CD4-positive, alpha-beta memory T cell (primary cell): ENCODE data around the gene ENGASE. TPM values are rescaled to one million over a fixed set of nuclear protein-coding genes. Genes with fewer than 3 reads are reported as not detected.

Experiments used
- CTCF ChIA-PET: fragments of 350-600 bp; sonication (Branson Sonifier 250); formaldehyde crosslinking; loops from one replicate; lab custom pipeline; 2021; ENCODE audit warnings: inconsistent platforms; ENCODE audit not compliant: partially characterized antibody; lab: Charles Lee
- POLR2A ChIA-PET: fragments of 350-600 bp; sonication (Branson Sonifier 250); formaldehyde crosslinking; loops from one replicate; lab custom pipeline; 2021; ENCODE audit not compliant: partially characterized antibody; lab: Charles Lee
- DNase-seq, 5 donors: peaks; one replicate each; pipeline versions ENCODE4 v3.0.0 to v3.0.0-alpha.2; 2020 to 2022; ENCODE audit warnings: mixed read lengths in 1 of 5
- H3K27ac ChIP-seq: one replicate; pipeline ENCODE4 v1.7.0; 2013; ENCODE audit warnings: low read depth, low read length
- H3K27me3 ChIP-seq: 2 replicates; pipeline ENCODE4 v1.7.0; 2013; ENCODE audit warnings: mild to moderate bottlenecking, low read length, moderate library complexity; ENCODE audit not compliant: insufficient read depth
- H3K36me3 ChIP-seq: 2 replicates; pipeline ENCODE4 v1.7.0; 2013; ENCODE audit warnings: mild to moderate bottlenecking, low read length, moderate library complexity; ENCODE audit not compliant: insufficient read depth
- H3K4me1 ChIP-seq: 2 replicates; pipeline ENCODE4 v1.7.0; 2013; ENCODE audit warnings: mild to moderate bottlenecking, low read length, moderate library complexity; ENCODE audit not compliant: insufficient read depth
- H3K4me3 ChIP-seq, 2 donors: one replicate each; pipeline ENCODE4 v1.7.0; 2013; ENCODE audit warnings: low read length in 2 of 2, mild to moderate bottlenecking in 1 of 2
- H3K9me3 ChIP-seq, 2 donors: one replicate each; pipeline ENCODE4 v1.7.0; 2013; ENCODE audit warnings: low read length in 2 of 2, control low read depth in 1 of 2; ENCODE audit not compliant: control insufficient read depth in 1 of 2
- H3K27ac Mint-ChIP-seq, 7 donors: one replicate each; pipeline ENCODE4 v1.8.0; 2020 to 2021; ENCODE audit warnings: mixed read lengths in 7 of 7, mild to moderate bottlenecking in 6 of 7, inconsistent platforms in 3 of 7, moderate library complexity in 3 of 7
- H3K27me3 Mint-ChIP-seq, 2 donors: one replicate each; pipeline ENCODE4 v1.8.0; 2020 to 2021; ENCODE audit warnings: mixed read lengths in 2 of 2
- H3K36me3 Mint-ChIP-seq, 2 donors: one replicate each; pipeline ENCODE4 v1.8.0; 2020 to 2021; ENCODE audit warnings: mixed read lengths in 2 of 2, inconsistent platforms in 1 of 2, mild to moderate bottlenecking in 1 of 2
- H3K4me1 Mint-ChIP-seq, 4 donors: one replicate each; pipeline ENCODE4 v1.8.0; 2020 to 2021; ENCODE audit warnings: mixed read lengths in 4 of 4, mild to moderate bottlenecking in 1 of 4
- H3K4me3 Mint-ChIP-seq, 8 donors: one replicate each; pipeline ENCODE4 v1.8.0; 2020 to 2021; ENCODE audit warnings: mixed read lengths in 8 of 8, mild to moderate bottlenecking in 7 of 8, moderate library complexity in 6 of 8, inconsistent platforms in 3 of 8
- H3K9me3 Mint-ChIP-seq, 8 donors: one replicate each; pipeline ENCODE4 v1.8.0; 2020 to 2021; ENCODE audit warnings: mixed read lengths in 8 of 8, mild to moderate bottlenecking in 5 of 8, inconsistent platforms in 3 of 8, moderate library complexity in 1 of 8
- intact Hi-C: fragments of 100-400 bp; cut with micrococcal nuclease; formaldehyde crosslinking; loops from one replicate; pipeline ENCODE4 v1.15.1; 2023
- polyA plus RNA-seq, 2 donors: library from polyadenylated mRNA; unstranded; fragments of 300-500 nt; fragmentation: Illumina TruSeq; gene quantifications; one replicate each; pipeline ENCODE4 v1.2.3, GENCODE V29; 2021
- total RNA-seq, 2 experiments: library from RNA; stranded (reverse); gene quantifications; one replicate each; pipeline ENCODE4 v1.2.3, GENCODE V29; 2021

The ENGASE gene
- total and polyA plus RNA-seq, 4 experiments from 2014 or later = 2.7 to 150 (median 75.8) TPM

DNA sequence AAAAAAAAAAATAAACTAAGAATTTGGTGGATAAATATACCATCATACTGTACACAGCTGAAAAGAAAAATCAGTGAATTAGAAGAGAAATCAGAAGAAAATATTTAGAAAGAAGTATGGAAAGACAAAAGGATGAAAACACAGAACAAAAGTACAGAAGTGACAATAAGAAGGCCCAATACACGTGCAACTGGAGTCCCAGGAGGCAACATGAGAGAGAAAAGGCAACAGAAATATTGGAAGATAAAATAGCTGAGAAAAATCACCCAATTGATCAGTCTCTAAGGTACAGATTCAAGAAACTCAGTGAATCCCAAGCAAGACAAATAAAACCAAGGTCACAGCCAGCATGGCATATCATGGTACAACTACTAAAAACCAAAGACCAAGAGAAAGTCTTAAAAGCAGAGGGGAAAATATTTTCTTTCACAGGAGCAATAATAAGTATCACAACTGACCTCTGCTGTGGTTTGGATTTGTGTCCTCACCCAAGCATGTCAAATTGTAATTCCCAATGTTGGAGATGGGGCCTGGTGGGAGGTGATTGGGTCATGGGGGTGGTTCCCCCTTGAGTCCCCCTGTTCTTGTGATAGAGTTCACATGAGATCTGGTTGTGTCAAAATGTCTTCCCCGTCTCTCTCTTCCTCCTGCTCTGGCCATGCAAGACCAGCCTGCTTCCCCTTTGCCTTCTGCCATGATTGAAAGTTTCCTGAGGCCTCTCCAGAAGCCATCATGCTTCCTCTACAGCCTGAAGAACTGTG, 20.2 kb upstream of the ENGASE start:
- Histone ChIP-seq H3K9me3 (no peaks in the 10 kb centered on the region), H3K4me1 (no peaks in the 10 kb centered on the region), H3K36me3 (no peaks in the 10 kb centered on the region), H3K27me3 (no peaks in the 10 kb centered on the region), H3K27ac (no peak overlapping the region), H3K4me3 (no peak overlapping the region)
- no peaks in the 10 kb centered on the region for H3K4me1 Mint-ChIP-seq
- peak overlapping the region in 1 of 7 donors; percentile 61 for H3K27ac Mint-ChIP-seq
- intact Hi-C loops = no loop called here
- H3K27me3 Mint-ChIP-seq = peaks cover 7 to 12% of the 10 kb centered on the region in 2 donors
- CTCF ChIA-PET = interaction anchor here (1.5 kb wide), 1 partner anchor 10 kb away, joined by 3 read pairs; no protein-coding TSS in a partner anchor
- no peak overlapping the region for H3K4me3 Mint-ChIP-seq
- POLR2A ChIA-PET = no interaction called here
- H3K36me3 Mint-ChIP-seq = peaks cover 2 to 3% of the 10 kb centered on the region in 2 donors
- no peak for DNase-seq
- H3K9me3 Mint-ChIP-seq = peaks cover 0 to 25% (median 12%) of the 10 kb centered on the region in 8 donors

DNA sequence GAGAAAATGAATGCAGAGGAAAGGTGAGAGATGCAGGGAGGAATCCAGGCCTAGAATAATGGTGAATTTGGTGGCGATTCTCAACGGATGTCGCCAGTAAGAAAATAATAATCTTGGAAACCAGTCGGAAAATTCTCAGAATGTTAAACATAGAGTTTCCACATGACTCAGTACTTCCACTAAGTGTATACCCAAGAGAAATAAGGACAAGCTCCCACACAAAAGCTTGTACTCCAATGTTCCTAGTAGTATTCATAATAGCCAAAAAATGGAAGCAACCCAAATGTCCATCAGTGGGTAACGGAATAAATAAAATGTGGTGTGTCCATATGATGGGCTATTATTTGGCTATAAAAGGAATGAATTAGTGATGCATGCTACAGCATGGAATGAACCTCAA, 19.4 kb upstream of the ENGASE start:
- Mint-ChIP-seq H3K9me3 (peaks cover 0 to 25% (median 12%) of the 10 kb centered on the region in 8 donors), H3K36me3 (peaks cover 2 to 3% of the 10 kb centered on the region in 2 donors), H3K4me3 (no peak overlapping the region), H3K27me3 (peaks cover 7 to 10% of the 10 kb centered on the region in 2 donors), H3K27ac (no peak overlapping the region), H3K4me1 (no peaks in the 10 kb centered on the region)
- Histone ChIP-seq H3K27ac (no peak overlapping the region), H3K9me3 (no peaks in the 10 kb centered on the region), H3K27me3 (no peaks in the 10 kb centered on the region), H3K4me3 (no peak overlapping the region), H3K4me1 (no peaks in the 10 kb centered on the region), H3K36me3 (no peaks in the 10 kb centered on the region)
- ChIA-PET POLR2A (no interaction called here), CTCF (interaction anchor here (1.4 kb wide), 1 partner anchor 10 kb away, joined by 4 read pairs; no protein-coding TSS in a partner anchor)
- no peak for DNase-seq
- intact Hi-C loops = no loop called here

DNA sequence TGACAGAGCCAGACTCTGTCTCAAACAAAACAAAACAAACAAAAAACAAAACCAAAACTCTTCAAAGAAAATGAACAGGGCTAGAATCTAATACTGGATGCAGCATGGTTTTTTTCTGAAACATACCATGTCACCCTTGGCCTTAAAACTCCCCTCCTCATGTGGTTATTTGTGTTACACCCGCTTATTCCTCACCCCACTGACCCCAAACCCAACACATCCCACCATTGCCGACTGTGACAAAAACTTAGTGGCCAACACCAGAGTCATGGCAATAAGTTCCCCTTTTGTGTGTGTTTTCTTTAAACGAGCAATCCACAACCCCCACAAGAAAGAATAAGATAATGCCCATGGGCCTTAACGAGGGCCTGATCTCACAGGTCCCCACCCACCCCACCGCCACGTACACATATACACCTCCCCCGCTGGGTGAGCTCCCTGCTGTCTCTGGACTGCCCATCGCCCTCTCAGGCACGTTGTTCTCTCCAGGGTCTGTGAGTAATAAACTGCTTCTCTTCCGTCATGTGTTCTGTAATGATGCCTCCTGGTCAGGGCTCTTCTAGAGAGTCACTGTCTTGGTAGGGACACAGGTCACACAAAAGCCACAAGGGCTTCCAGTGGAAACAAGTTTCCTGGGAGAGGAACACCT, 16.8 kb upstream of the ENGASE start:
- Histone ChIP-seq H3K27me3 (no peaks in the 10 kb centered on the region), H3K9me3 (no peaks in the 10 kb centered on the region), H3K27ac (no peak overlapping the region), H3K4me3 (no peak overlapping the region), H3K4me1 (no peaks in the 10 kb centered on the region), H3K36me3 (no peaks in the 10 kb centered on the region)
- intact Hi-C loops = no loop called here
- no peak overlapping the region for H3K4me3 Mint-ChIP-seq
- peaks cover 0 to 18% (median 12%) of the 10 kb centered on the region in 8 donors for H3K9me3 Mint-ChIP-seq
- ChIA-PET POLR2A (no interaction called here), CTCF (interaction anchor here (1.0 kb wide), 1 partner anchor 336 kb away, joined by 3 read pairs; no protein-coding TSS in a partner anchor)
- DNase-seq = no peak
- peaks cover 7 to 11% of the 10 kb centered on the region in 2 donors for H3K27me3 Mint-ChIP-seq
- H3K27ac Mint-ChIP-seq = no peak overlapping the region
- peaks cover 2 to 3% of the 10 kb centered on the region in 2 donors for H3K36me3 Mint-ChIP-seq
- H3K4me1 Mint-ChIP-seq = no peaks in the 10 kb centered on the region

DNA sequence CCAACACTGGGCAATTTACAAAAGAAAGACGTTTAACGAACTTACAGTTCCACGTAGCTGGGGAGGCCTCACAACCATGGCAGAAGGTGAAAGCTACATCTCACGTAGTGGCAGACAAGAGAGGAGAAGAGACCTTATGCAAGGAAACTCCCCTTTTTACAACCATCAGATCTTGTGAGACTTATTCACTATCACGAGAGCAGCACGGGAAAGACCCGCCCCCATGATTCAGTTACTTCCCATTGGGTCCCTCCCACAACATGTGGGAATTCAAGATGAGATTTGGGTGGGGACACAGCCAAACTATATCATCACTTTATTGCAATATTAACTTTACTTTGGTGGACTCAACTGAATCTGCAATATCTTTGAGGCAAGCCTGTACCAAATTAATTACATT, 11.9 kb upstream of the ENGASE start:
- POLR2A ChIA-PET = no interaction called here
- H3K4me1 ChIP-seq = peaks cover 5% of the 10 kb centered on the region
- Mint-ChIP-seq H3K27me3 (peaks cover 3 to 5% of the 10 kb centered on the region in 2 donors), H3K27ac (no peak overlapping the region), H3K9me3 (no peaks in the 10 kb centered on the region), H3K36me3 (peaks cover 0 to 3% of the 10 kb centered on the region in 2 donors), H3K4me3 (no peak overlapping the region), H3K4me1 (peaks cover 2 to 5% (median 3%) of the 10 kb centered on the region in 4 donors)
- no peaks in the 10 kb centered on the region for H3K36me3 ChIP-seq
- H3K9me3 ChIP-seq = no peaks in the 10 kb centered on the region
- no peak overlapping the region for H3K4me3 ChIP-seq
- intact Hi-C loops = no loop called here
- no peaks in the 10 kb centered on the region for H3K27me3 ChIP-seq
- no peak for DNase-seq
- CTCF ChIA-PET = interaction anchor here (1.3 to 3.6 kb wide), 4 partner anchors 18 to 326 kb away, joined by 3 to 16 read pairs (median 8); no protein-coding TSS in a partner anchor
- H3K27ac ChIP-seq = no peak overlapping the region

DNA sequence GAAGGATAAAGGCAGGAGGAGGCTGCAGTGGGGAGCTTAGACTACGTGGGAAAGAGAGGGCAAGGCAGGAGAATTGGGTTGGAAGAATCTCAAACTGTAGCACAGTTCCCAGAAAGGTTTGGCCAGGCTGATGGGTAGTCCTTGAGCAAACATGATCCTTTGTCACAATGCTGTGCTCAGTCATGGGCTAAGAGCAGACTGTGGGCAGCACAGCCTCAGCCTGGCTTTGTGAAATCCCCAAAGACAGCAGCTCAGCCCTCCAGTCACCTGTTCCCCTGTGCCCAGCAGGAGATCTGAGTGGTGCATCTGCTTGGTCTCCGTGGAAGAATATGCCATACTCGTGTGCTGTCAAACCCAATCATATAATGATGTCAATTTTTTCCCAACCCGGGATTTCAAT, 10.6 kb upstream of the ENGASE start:
- Histone ChIP-seq H3K27me3 (no peaks in the 10 kb centered on the region), H3K4me1 (peaks cover 5% of the 10 kb centered on the region), H3K4me3 (no peak overlapping the region), H3K27ac (no peak overlapping the region), H3K9me3 (no peaks in the 10 kb centered on the region), H3K36me3 (no peaks in the 10 kb centered on the region)
- H3K36me3 Mint-ChIP-seq = no peaks in the 10 kb centered on the region
- ChIA-PET CTCF (interaction anchor here (1.0 to 3.0 kb wide), 10 partner anchors 10 to 337 kb away, joined by 3 to 15 read pairs (median 4); partner anchors contain the start of gene ENGASE), POLR2A (no interaction called here)
- H3K9me3 Mint-ChIP-seq = no peaks in the 10 kb centered on the region
- no peak overlapping the region for H3K4me3 Mint-ChIP-seq
- H3K27ac Mint-ChIP-seq = peak overlapping the region in 1 of 7 donors; percentile 55
- DNase-seq = no peak
- H3K4me1 Mint-ChIP-seq = peaks cover 2 to 5% (median 3%) of the 10 kb centered on the region in 4 donors
- peaks cover 1 to 3% of the 10 kb centered on the region in 2 donors for H3K27me3 Mint-ChIP-seq
- intact Hi-C loops = no loop called here

DNA sequence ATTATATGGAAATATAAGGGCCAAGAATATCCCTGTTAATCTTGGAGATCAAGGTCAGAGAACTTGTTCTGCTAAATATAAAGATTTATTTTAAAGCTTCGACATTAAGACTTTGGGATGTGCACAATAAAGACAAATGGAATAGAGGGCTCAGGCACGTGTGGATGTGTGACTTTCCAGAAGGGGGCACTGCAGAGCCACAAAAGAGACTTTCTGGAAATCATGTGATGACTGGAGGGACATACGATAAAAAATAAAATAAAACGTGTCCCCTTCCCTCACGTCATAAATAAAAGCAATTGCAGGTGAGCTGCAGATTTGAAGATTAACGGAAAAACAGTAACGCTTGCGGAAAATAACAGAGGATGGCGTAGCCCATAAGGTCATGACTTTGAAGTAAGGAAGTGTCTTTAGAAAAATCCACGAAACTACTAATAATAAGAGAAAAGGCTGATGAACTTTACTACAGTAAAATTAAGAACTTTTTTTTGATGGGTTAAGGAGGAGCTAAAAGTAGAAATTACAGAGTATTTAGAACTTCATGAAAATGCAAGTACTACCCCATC, 9.4 kb upstream of the ENGASE start:
- Histone ChIP-seq H3K4me1 (peaks cover 5% of the 10 kb centered on the region), H3K27me3 (no peaks in the 10 kb centered on the region), H3K27ac (no peak overlapping the region), H3K36me3 (no peaks in the 10 kb centered on the region), H3K9me3 (no peaks in the 10 kb centered on the region), H3K4me3 (no peak overlapping the region)
- Mint-ChIP-seq H3K4me3 (peak overlapping the region in 6 of 8 donors; percentile 15 to 73 (median 64)), H3K36me3 (no peaks in the 10 kb centered on the region), H3K9me3 (no peaks in the 10 kb centered on the region), H3K27me3 (peaks cover 1% of the 10 kb centered on the region in 2 donors), H3K27ac (peak overlapping the region in 3 of 7 donors; percentile 49 to 53 (median 51)), H3K4me1 (peaks cover 2 to 5% (median 3%) of the 10 kb centered on the region in 4 donors)
- DNase-seq = peak; percentile 59 to 68 (median 63)
- POLR2A ChIA-PET = no interaction called here
- intact Hi-C loops = loop anchor here (1.0 kb wide), 1 partner anchor 17 kb away; no protein-coding TSS in a partner anchor
- CTCF ChIA-PET = interaction anchor here (0.8 to 3.0 kb wide), 16 partner anchors 9 to 336 kb away, joined by 3 to 15 read pairs (median 4); partner anchors contain the start of gene ENGASE
